ENCODE results near the gene KRTAP5-6.

DNA sequence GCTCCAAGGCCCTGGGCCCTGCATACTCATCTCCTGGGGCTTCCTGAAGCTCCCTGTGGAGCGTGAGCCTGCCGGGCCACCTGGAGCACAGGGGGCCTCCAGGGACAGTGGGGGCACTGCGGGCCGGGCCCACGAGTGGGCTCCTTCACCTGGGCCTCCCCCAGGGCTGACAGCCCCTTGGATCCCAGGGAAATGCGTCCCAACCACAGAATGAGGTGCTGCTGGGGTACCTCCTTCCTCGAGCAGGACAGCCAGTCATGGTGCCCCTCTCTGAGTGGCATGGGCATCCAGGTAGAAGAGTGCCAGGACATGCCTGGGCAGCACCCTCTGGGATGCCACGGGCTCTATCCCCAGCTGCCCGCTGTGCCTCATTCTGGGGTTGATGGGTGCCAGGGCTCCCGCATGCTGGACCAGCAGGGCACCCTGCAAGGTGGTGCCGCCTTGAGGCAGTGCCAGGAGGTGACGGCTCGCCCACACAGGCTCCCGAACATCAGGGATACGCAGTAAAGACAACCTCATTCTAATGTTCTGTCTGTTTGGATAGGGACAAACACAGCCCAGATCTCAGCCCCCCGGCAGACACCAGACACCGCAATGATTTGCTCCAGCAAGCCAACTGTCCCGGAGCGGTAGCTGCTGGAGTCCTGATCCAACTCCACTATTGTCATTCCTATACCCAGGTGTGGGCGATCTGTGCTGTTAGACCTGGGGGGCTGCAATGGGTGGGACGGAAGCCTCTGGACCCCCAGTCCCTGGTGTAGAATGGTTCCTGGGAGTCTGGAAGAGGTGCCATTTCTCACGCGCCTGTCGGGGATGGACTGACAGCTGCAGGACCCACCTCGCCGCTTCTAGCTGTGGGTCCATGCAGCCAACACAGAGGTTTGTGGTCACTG lies 41.6 kb upstream of the KRTAP5-6 start:
- TF ChIP-seq POLR2A (IDR thresholded peaks at IDR 0.05; ENCODE audit: low read length) (no peak), GATA1 (IDR thresholded peaks at IDR 0.05; ENCODE audit: low read depth, low read length) (no peak)

Data from erythroblast (primary cell).